GM12892 (cell line): ENCODE results near the gene HDGFL2.

Experiments used
- POLR2A ChIP-seq: IDR thresholded peaks from 2 replicates; pipeline ENCODE4 v1.6.1; 2011; ENCODE audit warnings: low read depth, low read length, control low read depth
- POLR2AphosphoS5 ChIP-seq: IDR thresholded peaks from 2 replicates; pipeline ENCODE4 v1.6.1; 2011; ENCODE audit warnings: low read depth, low read length, control low read depth
- TAF1 ChIP-seq: IDR thresholded peaks from 2 replicates; pipeline ENCODE4 v1.6.1; 2011; ENCODE audit warnings: low read depth, mild to moderate bottlenecking, control low read depth, low read length, borderline replicate concordance

GRCh38 chr19:4471403-4472173 lies 509 bp upstream of the HDGFL2 start:
- TF ChIP-seq TAF1: 0 out of 2 replicates have a peak, but pooled peaks have one; percentile 16
- no peak for TF ChIP-seq POLR2A
- TF ChIP-seq POLR2AphosphoS5: no peak
